Posterior cingulate gyrus (tissue), 11 donors: ENCODE results near the gene PLA2G12B.
"Not testable (repeated sequence)": the region's sequence is repeated elsewhere in the genome, so short reads cannot be mapped to it uniquely, and the experiment has no call there.

ENCODE experiments used
- DNase-seq, 10 donors: peaks; one replicate each; pipeline versions ENCODE4 v3.0.0 to v3.0.0-alpha.2; 2020 to 2021; ENCODE audit warnings: mixed read lengths in 3 of 10
- intact Hi-C: fragments of 100-400 bp; cut with DNase I; formaldehyde crosslinking; loops from one replicate; pipeline ENCODE4 v1.15.1; 2023

Gene PLA2G12B

GRCh38 chr10:72943498-72944234 is 10.9 kb downstream of the PLA2G12B start:
- intact Hi-C loops, result no loop called here
- DNase-seq, result no peak

- intact Hi-C loops, result no loop called here
- no peak for DNase-seq
These were observed 19.2 kb downstream of the PLA2G12B start for GRCh38 chr10:72935361-72935760.

DNA sequence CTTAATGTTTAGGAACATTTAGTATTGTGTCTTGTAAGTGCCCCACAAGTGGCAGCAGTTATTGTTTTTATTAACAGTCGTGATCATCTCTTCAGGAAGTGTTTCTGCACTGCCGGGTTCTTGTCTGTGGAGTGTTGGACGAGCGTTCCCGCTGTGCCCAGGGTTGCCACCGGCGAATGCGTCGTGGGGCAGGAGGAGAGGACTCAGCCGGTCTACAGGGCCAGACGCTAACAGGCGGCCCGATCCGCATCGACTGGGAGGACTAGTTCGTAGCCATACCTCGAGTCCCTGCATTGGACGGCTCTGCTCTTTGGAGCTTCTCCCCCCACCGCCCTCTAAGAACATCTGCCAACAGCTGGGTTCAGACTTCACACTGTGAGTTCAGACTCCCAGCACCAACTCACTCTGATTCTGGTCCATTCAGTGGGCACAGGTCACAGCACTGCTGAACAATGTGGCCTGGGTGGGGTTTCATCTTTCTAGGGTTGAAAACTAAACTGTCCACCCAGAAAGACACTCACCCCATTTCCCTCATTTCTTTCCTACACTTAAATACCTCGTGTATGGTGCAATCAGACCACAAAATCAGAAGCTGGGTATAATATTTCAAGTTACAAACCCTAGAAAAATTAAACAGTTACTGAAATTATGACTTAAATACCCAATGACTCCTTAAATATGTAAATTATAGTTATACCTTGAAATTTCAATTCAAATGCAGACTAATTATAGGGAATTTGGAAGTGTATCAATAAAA is 22.2 kb downstream of the PLA2G12B start:
- no peak for DNase-seq
- intact Hi-C loops, result no loop called here

DNA sequence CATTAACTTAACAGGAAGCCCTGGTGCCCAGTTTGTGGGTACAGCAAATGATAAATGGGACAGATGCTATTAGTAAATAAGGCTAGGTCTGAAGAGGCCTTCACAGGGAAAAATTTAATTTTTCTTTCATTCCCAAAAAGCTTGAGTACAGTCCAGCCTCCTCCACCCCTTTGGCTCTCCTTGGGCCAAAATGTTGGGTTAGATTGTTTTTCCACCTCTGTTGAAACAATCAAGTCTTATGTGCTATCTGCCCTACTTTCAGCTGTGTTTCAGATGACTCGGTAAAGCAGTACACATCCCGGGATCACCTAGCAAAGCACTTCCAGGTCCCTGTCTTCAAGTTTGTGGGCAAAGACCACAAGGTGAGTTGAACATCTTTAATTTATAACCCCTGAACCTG is 24.3 kb downstream of the PLA2G12B start:
- DNase-seq, result no peak
- intact Hi-C loops, result no loop called here

DNA sequence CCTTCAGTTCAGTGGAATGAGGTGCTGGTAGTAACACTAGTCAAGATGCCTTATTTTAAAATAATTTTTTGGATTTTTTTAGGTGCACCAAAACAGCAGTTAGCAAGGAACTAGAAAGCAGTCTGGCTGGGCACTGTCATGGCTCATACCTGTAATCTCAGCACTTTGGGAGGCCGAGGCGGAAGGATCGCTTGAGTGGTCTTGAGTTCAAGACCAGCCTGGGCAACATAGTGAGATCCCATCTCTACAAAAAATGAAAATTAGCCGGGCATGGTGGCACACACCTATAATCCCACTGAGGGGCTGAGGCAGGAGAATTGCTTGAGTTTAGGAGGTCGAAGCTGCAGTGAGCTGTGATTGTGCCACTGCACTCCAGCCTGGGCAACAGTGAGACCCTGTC is 25.8 kb downstream of the PLA2G12B start:
- intact Hi-C loops, result no loop called here
- no peak for DNase-seq

GRCh38 chr10:72927485-72927884 is 27.1 kb downstream of the PLA2G12B start:
- no peak for DNase-seq
- intact Hi-C loops, result no loop called here

GRCh38 chr10:72925951-72926465 is 28.6 kb downstream of the PLA2G12B start:
- intact Hi-C loops, result no loop called here
- no peak for DNase-seq

- intact Hi-C loops, result no loop called here
- DNase-seq, result no peak
These were observed 30.3 kb downstream of the PLA2G12B start for GRCh38 chr10:72924351-72924750.

DNA sequence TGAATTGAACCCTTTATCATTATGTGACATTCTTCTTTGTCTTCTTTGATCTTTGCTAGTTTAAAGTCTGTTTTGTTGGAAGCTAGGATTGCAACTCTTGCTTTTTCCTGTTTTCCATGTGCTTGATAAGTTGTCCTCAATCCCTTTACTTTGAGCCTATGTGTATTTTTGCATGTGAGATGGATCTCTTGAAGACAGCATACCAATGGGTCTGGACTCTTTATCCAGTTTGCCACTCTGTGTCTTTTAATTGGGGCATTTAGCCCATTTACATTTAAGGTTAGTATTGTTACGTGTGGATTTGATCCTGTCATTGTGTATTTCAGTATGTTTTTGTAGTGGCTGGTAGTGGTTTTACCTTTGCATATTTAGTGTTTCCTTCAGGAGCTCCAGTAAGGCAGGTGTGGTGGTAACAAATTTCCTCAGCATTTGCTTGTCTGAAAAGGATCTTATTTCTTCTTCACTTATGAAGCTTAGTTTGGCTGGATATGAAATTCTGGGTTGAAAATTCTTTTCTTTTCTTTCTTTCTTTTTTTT is 33.4 kb downstream of the PLA2G12B start:
- intact Hi-C loops, DNase-seq: not testable (repeated sequence)

GRCh38 chr10:72918352-72918751 is 36.3 kb downstream of the PLA2G12B start:
- intact Hi-C loops, result no loop called here
- DNase-seq, result no peak

DNA sequence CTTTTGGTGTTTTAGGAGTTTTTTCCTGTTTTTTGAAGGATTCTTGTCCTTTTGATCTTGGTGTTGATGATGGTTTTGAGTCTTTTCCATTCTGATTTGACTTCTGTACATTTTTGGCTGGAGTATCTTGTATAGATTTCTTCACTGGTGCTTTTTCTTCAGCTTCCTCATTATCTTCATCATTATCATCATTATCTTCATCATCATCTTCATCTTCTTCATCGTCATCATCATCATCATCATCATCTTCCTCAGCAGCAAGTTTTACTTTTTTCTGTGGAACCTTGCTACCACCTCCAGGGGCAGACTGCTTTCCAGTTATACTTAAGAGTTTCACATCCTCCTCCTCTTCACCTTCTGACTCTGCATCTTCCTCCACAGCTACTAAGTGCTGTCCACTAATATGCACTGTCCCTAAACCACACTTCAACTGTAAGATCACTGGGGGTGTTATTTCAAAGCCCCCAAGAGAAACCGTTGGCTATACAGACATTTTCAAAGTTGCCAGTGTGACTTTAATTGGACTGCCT is 36.7 kb downstream of the PLA2G12B start:
- DNase-seq, intact Hi-C loops: not testable (repeated sequence)

- intact Hi-C loops, DNase-seq: not testable (repeated sequence)
These were observed 37.4 kb downstream of the PLA2G12B start for GRCh38 chr10:72917201-72917600.

- DNase-seq, result no peak
- intact Hi-C loops, result no loop called here
These were observed 41.3 kb downstream of the PLA2G12B start for GRCh38 chr10:72913287-72913686.

DNA sequence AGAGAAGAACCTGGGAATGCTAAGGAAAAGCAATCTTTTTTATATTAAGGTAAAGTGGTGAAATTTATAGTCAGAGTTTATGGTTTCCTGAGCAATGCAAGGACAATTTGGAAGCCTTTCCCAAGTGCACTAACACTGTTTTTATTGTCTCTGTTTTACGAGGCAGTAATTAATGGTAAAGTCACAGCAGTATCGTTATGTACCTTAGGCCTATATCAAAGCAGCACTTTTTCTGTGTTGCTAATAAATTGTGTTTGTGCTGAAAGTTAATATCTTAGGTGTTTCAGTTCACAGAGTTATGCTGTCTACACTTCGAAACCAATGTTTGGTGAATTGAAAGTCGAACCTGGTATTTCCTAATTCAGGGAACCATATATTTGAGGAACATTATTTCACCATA is 41.9 kb downstream of the PLA2G12B start:
- no peak for DNase-seq
- intact Hi-C loops, result no loop called here

GRCh38 chr10:72911758-72912157 is 42.8 kb downstream of the PLA2G12B start:
- intact Hi-C loops, result no loop called here
- DNase-seq, result no peak

DNA sequence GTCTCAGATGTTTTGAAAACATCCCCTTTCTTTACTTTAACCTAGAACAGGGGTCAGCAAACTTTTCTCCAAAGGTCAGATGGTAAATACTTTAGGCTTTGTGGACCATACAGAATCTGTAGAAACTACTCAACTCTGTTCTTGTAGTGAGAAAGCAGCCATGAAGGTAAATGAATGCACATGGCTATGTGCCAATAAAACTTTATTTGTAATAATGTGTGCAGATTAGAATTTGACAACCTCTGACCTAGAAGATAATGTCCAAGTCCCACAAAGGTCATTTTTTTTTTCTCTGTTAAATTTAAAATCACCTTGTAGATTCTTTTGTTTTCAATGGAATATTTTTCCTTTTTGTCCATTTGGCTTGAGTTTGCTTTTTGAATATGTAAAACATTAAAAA is 43.9 kb downstream of the PLA2G12B start:
- intact Hi-C loops, result no loop called here
- no peak for DNase-seq

DNA sequence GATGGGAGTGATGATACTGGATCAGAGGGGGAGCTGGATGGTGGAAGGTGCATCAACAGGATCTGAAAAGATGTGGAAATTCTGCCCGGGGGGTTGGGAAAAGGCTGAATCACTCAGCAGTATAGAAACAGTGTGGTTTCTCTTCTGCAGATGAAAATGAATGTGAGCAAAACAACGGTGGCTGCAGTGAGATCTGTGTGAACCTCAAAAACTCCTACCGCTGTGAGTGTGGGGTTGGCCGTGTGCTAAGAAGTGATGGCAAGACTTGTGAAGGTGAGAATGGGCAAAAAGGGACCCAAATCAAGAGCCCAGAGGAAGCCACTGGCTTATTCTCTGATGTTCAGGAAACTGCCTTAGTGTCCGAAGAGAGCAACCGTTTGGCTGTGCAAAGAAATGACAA is 48.2 kb downstream of the PLA2G12B start:
- intact Hi-C loops, result no loop called here

DNA sequence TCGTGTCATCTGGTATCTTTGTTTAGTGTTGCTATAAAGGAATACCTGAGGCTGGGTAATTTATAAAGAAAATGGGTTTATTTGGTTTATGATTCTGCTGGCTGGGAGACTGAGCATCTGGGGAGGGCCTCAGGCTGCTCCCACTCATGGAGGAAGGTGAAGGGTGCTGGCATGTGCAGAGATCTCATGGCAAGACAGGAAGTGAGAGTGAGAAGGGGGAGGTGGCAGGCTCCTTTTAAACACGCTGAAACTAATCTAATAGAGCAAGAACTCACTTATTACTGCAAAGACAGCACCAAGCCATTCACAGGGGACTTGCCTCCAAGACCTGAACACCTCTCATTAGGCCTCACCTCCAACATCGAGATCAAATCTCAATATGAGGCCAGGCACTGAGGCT is 49.8 kb downstream of the PLA2G12B start:
- DNase-seq, result no peak
- intact Hi-C loops, result no loop called here

More for the DNA sequence above, 48.2 kb downstream of the PLA2G12B start:
- no peak for DNase-seq

DNA sequence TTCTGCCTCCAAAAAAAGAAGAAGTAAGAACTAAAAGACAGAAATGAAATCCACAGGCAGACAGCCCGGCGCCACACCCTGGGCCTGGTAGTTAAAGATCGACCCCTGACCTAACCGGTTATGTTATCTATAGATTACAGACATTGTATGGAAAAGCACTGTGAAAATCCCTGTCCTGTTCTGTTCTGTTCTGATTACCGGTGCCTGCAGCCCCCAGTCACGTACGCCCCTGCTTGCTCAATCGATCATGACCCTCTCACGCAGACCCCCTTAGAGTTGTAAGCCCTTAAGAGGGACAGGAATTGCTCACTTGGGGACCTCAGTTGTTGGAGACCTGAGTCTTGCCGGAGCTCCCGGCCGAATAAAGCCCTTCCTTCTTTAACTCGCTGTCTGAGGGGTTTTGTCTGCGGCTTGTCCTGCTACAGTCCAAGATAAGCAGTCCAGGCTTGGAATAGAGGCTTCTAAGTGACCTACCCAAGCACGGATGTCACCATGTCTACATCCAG is 50.6 kb downstream of the PLA2G12B start:
- DNase-seq, intact Hi-C loops: not testable (repeated sequence)

GRCh38 chr10:72899545-72899944 is 55.1 kb downstream of the PLA2G12B start:
- intact Hi-C loops, result no loop called here
- no peak for DNase-seq

- no peak for DNase-seq
- intact Hi-C loops, result no loop called here
These were observed 56.0 kb downstream of the PLA2G12B start for GRCh38 chr10:72898616-72899015.
